Breast epithelium (tissue), 4 donors: Measurements from ENCODE around the gene ME2. TPM values are rescaled to one million over a fixed set of nuclear protein-coding genes. Genes with fewer than 3 reads are reported as not detected.

Experiments used
- DNase-seq, 2 donors: peaks; one replicate each; pipeline ENCODE4 v3.0.0-alpha.2; 2019; ENCODE audit warnings: low spot score in 2 of 2
- H3K27ac ChIP-seq, 2 donors: fragments of 200-600 bp; sonication (generic) in 1 of 2; one replicate each; pipeline ENCODE4 v1.5.1; 2016 to 2019; ENCODE audit warnings: mild to moderate bottlenecking in 1 of 2
- H3K27me3 ChIP-seq, 2 donors: fragments of 200-600 bp; sonication (generic) in 1 of 2; one replicate each; pipeline versions ENCODE4 v1.5.1 to v1.6.0; 2017 to 2019; ENCODE audit warnings: control low read depth in 1 of 2, mild to moderate bottlenecking in 1 of 2
- H3K36me3 ChIP-seq: fragments of 200-600 bp; one replicate; pipeline ENCODE4 v1.5.1; 2019
- H3K4me1 ChIP-seq, 2 donors: fragments of 200-600 bp; sonication (generic); one replicate each; pipeline ENCODE4 v1.5.1; 2016 to 2019; ENCODE audit warnings: control low read depth in 1 of 2
- H3K4me3 ChIP-seq, 3 donors: fragments of 200-600 bp; sonication (generic); 1 replicate in 2 of 3; 2 replicates in 1 of 3; pipeline ENCODE4 v1.5.1; 2016 to 2019; ENCODE audit warnings: mild to moderate bottlenecking in 3 of 3, moderate library complexity in 2 of 3
- H3K9me3 ChIP-seq, 2 donors: fragments of 200-600 bp; sonication (generic) in 1 of 2; one replicate each; pipeline ENCODE4 v1.5.1; 2016 to 2019; ENCODE audit warnings: control low read depth in 1 of 2
- CTCF ChIP-seq, 3 donors: fragments of 450-650 bp; IDR thresholded peaks; one replicate each; pipeline ENCODE4 v1.5.1; 2016 to 2017; ENCODE audit warnings: antibody characterized with exemption in 3 of 3, mild to moderate bottlenecking in 3 of 3, moderate library complexity in 3 of 3
- POLR2A ChIP-seq: fragments of 450-650 bp; IDR thresholded peaks from one replicate; pipeline ENCODE4 v1.6.1; 2016; ENCODE audit warnings: antibody characterized with exemption, mild to moderate bottlenecking, moderate library complexity
- POLR2AphosphoS5 ChIP-seq, 3 donors: sonication (generic); formaldehyde crosslinking; IDR thresholded peaks; one replicate each; pipeline ENCODE4 v1.6.1; 2017; ENCODE audit warnings: antibody characterized with exemption in 3 of 3
- intact Hi-C: fragments of 100-400 bp; cut with DNase I; formaldehyde crosslinking; loops from one replicate; pipeline ENCODE4 v1.15.1; 2023; ENCODE audit warnings: low total_unique reads
- total RNA-seq, 3 donors: library from RNA; depleted of rRNA; stranded (reverse); fragments of >200 nt; gene quantifications; one replicate each; pipeline ENCODE4 v1.1.0, GENCODE V29; 2016

The ME2 gene
- total RNA-seq, 3 donors from 2014 or later: 33.4 to 37.8 (median 37.3) TPM

GRCh38 chr18:50839341-50839740 is 39.6 kb upstream of the ME2 start:
- H3K4me3 ChIP-seq: no peak overlapping the region
- no peak for DNase-seq
- intact Hi-C loops: no loop called here
- H3K4me1 ChIP-seq: no peaks in the 10 kb centered on the region
- H3K27ac ChIP-seq: no peak overlapping the region
- H3K36me3 ChIP-seq: no peaks in the 10 kb centered on the region
- H3K9me3 ChIP-seq: no peaks in the 10 kb centered on the region
- no peak for TF ChIP-seq POLR2A
- TF ChIP-seq POLR2AphosphoS5 (IDR thresholded peaks at IDR 0.05): no peak
- no peak for TF ChIP-seq CTCF (IDR thresholded peaks at IDR 0.05)
- no peaks in the 10 kb centered on the region for H3K27me3 ChIP-seq

- intact Hi-C loops: no loop called here
- DNase-seq: no peak
- Histone ChIP-seq H3K27me3 (no peaks in the 10 kb centered on the region), H3K36me3 (no peaks in the 10 kb centered on the region), H3K9me3 (no peaks in the 10 kb centered on the region), H3K27ac (no peak overlapping the region), H3K4me1 (no peaks in the 10 kb centered on the region), H3K4me3 (no peak overlapping the region)
- TF ChIP-seq CTCF (IDR thresholded peaks at IDR 0.05): no peak
- no peak for TF ChIP-seq POLR2AphosphoS5 (IDR thresholded peaks at IDR 0.05)
- TF ChIP-seq POLR2A: no peak
Measured at GRCh38 chr18:50839996-50840395, 38.9 kb upstream of the ME2 start.

- no peak for DNase-seq
- Histone ChIP-seq H3K9me3 (no peaks in the 10 kb centered on the region), H3K4me1 (no peaks in the 10 kb centered on the region), H3K36me3 (no peaks in the 10 kb centered on the region), H3K4me3 (no peak overlapping the region), H3K27me3 (no peaks in the 10 kb centered on the region), H3K27ac (no peak overlapping the region)
- no peak for TF ChIP-seq CTCF (IDR thresholded peaks at IDR 0.05)
- no peak for TF ChIP-seq POLR2A
- intact Hi-C loops: no loop called here
Measured at GRCh38 chr18:50842846-50843245, 36.1 kb upstream of the ME2 start.

GRCh38 chr18:50844554-50844953 is 34.4 kb upstream of the ME2 start:
- TF ChIP-seq CTCF (IDR thresholded peaks at IDR 0.05): no peak
- TF ChIP-seq POLR2AphosphoS5 (IDR thresholded peaks at IDR 0.05): no peak
- no peak for TF ChIP-seq POLR2A
- DNase-seq: no peak
- Histone ChIP-seq H3K27ac (no peak overlapping the region), H3K4me1 (no peaks in the 10 kb centered on the region), H3K27me3 (no peaks in the 10 kb centered on the region), H3K4me3 (no peak overlapping the region), H3K9me3 (no peaks in the 10 kb centered on the region), H3K36me3 (no peaks in the 10 kb centered on the region)
- intact Hi-C loops: no loop called here

- Histone ChIP-seq H3K9me3 (no peaks in the 10 kb centered on the region), H3K4me3 (no peak overlapping the region), H3K36me3 (no peaks in the 10 kb centered on the region), H3K27me3 (no peaks in the 10 kb centered on the region), H3K27ac (no peak overlapping the region), H3K4me1 (no peaks in the 10 kb centered on the region)
- intact Hi-C loops: no loop called here
- TF ChIP-seq POLR2AphosphoS5 (IDR thresholded peaks at IDR 0.05) (no peak), POLR2A (no peak), CTCF (IDR thresholded peaks at IDR 0.05) (no peak)
- no peak for DNase-seq
Measured at GRCh38 chr18:50844960-50845359, 34.0 kb upstream of the ME2 start.
